ENCODE measurements around the gene DLK2.
A peak's percentile ranks its signal among the peaks of the same experiment; 100 is the strongest.
"Not testable (repeated sequence)": the region's sequence is repeated elsewhere in the genome, so short reads cannot be mapped to it uniquely, and the experiment has no call there.

DLK2 gene

GRCh38 chr6:43455531-43456428, at the start of gene DLK2:
Gene DLK2 (minus strand): TSS chr6:43455548. CDS start chr6:43454825, 723 bp downstream.
- no peak for DNase-seq

GRCh38 chr6:43503443-43503842, 48.1 kb upstream of the DLK2 start:
- no peak for DNase-seq

GRCh38 chr6:43502666-43503065, 47.3 kb upstream of the DLK2 start:
- no peak for DNase-seq

GRCh38 chr6:43500921-43501320, 45.6 kb upstream of the DLK2 start:
- DNase-seq, result no peak

- DNase-seq, result no peak
Observed at GRCh38 chr6:43499028-43499815, 43.9 kb upstream of the DLK2 start.

GRCh38 chr6:43498291-43498690, 42.9 kb upstream of the DLK2 start:
- not testable (repeated sequence) for DNase-seq

GRCh38 chr6:43497689-43498088, 42.3 kb upstream of the DLK2 start:
- DNase-seq, result no peak

GRCh38 chr6:43497129-43497396, 41.7 kb upstream of the DLK2 start:
- DNase-seq, result no peak

GRCh38 chr6:43496370-43497128, 41.2 kb upstream of the DLK2 start:
- peak; percentile 62 for DNase-seq

- DNase-seq, result no peak
Observed at GRCh38 chr6:43495409-43495941, 40.1 kb upstream of the DLK2 start.

- no peak for DNase-seq
Observed at GRCh38 chr6:43494766-43495165, 39.4 kb upstream of the DLK2 start.

GRCh38 chr6:43494321-43494720, 39.0 kb upstream of the DLK2 start:
- no peak for DNase-seq

GRCh38 chr6:43493833-43494232, 38.5 kb upstream of the DLK2 start:
- no peak for DNase-seq

- DNase-seq, result no peak
Observed at GRCh38 chr6:43493230-43493629, 37.9 kb upstream of the DLK2 start.

- DNase-seq, result peak; percentile 10
Observed at GRCh38 chr6:43492673-43493072, 37.3 kb upstream of the DLK2 start.

- peak; percentile 74 for DNase-seq
Observed at GRCh38 chr6:43491750-43492661, 36.7 kb upstream of the DLK2 start.

- DNase-seq, result no peak
Observed at GRCh38 chr6:43490523-43490939, 35.2 kb upstream of the DLK2 start.

- no peak for DNase-seq
Observed at GRCh38 chr6:43489277-43490072, 34.1 kb upstream of the DLK2 start.

- peak; percentile 43 for DNase-seq
Observed at GRCh38 chr6:43488667-43489276, 33.4 kb upstream of the DLK2 start.

GRCh38 chr6:43481591-43482236, 26.4 kb upstream of the DLK2 start:
- DNase-seq, result no peak

Measured in fibroblast of skin of right biceps (primary cell).